HG03342 (cell line): ENCODE results near the gene CLDN7.

Experiments used
- ATAC-seq: cut with Tn5 transposase; IDR thresholded peaks from one replicate; pipeline ENCODE4 v1.9.1; 2021; ENCODE audit warnings: mild to moderate bottlenecking, moderate library complexity; ENCODE audit not compliant: unreplicated experiment

Gene CLDN7

DNA sequence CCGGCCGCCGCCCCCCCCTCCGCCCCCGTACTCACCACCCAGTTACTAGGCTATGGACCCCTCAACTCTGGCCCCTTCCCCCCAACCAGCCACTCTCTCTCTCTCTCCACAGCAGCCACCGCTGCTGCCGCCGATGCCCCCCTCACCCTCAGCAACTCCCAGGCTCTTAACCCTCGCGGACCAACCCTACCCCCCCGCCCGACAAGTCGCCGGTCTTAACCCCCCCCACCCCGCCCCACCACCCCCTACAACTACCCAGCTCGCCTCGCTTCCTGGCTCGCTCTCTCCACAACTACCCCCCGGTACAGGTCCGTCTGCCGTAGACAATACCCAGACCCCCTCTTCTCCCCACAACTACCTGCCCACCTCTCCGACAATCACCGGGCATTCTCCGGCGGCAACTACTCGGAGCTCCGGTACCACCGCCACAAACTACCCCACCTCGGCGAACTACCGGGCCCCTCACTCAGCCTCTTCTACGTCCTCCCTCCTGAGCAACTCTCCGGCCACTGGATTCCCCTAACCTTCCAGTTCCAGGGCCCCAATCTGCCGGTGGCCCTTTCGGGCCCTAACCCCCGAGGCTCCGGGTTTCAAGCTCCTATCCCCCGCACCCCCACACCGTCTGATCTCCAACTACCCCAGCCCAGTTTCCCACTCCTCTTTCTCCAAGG lies 23.7 kb downstream of the CLDN7 start:
- ATAC-seq: no peak

DNA sequence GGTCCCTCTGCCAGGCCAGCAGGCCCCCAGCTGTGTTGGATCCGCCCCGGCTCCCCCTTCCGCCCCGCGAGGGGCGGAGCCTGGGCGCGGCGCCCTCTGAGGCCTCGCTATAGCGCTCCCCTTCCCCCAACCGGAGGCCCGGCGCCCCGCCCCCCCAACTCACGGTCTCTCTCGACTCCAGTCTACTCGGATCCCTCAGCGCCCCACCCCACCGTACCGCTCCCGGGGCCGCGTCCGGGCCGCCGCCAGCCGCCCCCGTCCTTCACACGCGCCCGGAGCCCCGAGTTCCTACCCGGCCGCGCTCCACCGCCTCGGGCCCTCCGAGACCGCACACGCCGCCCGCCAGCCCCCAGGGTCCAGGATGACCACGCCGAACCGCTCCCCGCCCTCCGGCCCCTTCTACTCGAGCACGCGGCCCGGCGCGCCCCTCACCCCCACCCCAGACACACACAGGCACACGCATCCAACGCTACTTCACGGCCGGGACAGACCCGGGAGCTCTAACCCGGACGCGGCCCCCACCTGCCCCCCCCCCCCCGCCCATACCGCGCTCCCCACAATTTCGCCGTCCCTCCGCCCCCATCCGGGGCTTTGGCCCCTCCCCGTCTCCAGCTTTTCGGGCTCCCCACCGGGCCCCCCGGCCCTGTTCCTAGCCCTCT lies 24.4 kb downstream of the CLDN7 start:
- no peak for ATAC-seq

DNA sequence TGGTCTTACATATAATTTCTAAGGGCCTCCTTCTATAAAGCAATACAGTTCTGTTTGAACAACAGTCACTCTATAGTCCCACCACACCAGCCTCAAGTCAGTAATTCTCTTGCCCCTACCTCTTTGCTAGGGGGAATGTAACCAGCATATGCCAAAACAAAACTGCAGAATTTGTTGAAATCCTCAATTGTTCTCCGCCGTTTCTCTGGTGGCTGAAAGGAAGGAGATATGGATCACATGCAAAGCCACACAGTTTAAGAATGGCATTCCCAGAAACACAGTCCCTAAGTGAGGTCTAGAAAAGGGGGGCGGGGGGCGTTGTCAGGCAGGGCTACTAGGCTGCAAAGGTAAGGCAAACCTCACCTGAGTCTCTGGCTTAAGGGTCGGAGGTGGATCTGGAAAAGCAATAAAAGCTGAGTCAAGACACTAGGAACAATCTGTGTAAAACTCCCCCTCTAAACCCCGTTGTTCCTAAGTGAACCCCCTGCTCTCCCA lies 25.0 kb downstream of the CLDN7 start:
- no peak for ATAC-seq

- no peak for ATAC-seq
These were observed 25.5 kb downstream of the CLDN7 start for GRCh38 chr17:7236808-7237207.

DNA sequence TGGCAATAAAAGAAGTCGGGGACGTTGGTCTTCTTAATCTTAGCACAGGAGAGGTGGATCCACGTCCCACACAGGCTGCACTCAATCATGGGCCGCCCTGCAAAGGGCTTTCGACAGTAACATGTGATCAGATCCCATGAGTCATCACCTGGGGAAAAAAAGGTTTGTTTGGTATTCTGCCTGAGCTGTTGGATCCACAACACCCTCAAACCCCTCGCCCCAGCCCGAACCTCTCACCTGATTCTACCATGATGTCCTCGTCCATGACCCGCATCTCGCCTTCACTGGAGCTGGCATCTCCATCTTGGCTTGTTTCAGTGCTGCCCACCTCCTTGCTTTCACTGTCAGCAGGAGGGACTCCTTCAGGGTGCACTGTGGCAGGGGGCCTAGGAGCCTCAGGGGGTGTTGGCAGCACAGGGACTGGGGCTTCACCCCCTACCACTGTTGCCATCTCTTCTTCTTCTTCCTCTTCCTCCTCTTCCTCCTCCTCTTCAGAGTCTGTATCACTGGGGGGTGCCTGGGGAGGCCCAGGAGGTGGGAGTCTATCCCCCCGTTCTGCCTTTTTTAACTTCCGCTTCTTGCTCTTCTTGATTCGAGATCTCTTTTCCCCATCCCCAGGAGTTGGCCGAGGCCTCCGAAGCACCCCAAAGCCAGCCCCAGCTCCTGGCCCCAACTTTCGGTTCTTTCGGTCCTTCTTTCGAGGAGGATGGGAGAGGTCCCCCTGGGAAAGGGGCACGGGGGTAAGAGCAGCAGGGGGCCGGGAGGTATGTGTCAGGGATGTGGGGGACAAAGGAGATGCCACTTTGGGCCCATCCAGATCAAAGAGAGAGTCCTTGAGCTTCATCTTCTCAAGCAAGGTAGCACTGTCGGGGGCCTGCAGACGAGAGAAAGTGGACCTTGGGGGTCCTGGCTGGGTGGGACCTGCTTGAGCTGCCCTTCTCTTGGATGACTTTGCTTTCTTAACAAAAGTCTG lies 26.3 kb downstream of the CLDN7 start:
- no peak for ATAC-seq

GRCh38 chr17:7234083-7234951 lies 28.0 kb downstream of the CLDN7 start, which contains the start of gene DVL2:
TSS of gene DVL2 (minus strand) at chr17:7234517. CDS start at chr17:7234262, 255 bp downstream.
- peak; percentile 53 for ATAC-seq

DNA sequence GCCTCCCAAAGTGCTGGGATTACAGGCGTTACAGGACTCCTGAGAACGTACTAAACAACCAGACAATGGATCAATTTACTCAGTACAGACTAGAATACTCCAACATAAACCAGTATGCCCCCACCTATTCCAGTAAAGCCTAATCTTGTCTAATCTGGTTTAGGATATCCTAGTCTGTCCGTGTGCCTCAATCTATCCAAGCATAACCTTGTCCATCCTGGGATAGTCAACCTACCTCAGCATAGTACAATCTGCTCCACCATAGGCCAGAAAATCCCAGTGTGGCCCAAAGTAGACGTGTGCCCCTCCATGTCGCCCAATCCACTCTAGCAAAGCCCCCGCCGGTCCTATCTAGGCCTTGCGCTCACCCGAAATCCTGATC lies 28.6 kb downstream of the CLDN7 start:
- ATAC-seq: no peak

- no peak for ATAC-seq
These were observed 30.2 kb downstream of the CLDN7 start for GRCh38 chr17:7232114-7232513.

DNA sequence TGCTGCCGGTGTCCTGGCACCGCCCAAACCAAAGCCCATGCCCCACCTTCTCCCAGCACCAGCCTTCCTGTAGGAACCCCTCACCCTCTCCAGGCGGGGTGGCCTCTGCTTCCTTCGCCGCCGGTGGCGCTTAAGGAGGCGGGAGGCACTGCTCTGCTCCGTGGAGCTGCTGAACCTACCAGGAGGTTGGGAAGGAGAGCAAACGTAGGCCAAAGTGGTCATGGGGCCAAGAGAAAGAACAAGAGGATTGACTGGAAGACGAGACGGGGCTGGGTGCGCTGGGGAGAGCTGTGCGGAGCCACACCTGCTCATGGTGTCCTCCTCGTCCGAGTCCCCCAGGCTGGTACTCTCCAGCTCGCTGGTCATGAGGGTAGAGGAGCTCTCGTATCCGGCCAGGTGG lies 32.8 kb downstream of the CLDN7 start:
- no peak for ATAC-seq

DNA sequence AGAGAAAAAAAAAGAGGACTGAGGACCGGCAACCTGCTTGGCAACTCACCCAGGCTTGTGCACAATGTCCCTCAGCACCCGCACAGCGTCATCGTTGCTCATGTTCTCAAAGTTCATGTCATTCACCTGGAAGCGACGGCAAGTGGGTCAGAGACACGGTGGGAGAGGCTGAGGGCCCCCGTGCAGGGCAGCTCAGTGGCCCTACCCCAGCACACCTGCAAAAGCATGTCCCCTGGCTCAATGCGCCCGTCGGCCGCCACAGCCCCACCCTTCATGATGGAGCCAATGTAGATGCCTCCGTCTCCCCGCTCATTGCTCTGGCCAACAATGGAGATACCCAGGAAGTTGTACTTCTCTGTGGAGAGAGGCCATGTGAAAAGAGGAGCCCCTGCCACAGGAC lies 33.4 kb downstream of the CLDN7 start:
- ATAC-seq: no peak

DNA sequence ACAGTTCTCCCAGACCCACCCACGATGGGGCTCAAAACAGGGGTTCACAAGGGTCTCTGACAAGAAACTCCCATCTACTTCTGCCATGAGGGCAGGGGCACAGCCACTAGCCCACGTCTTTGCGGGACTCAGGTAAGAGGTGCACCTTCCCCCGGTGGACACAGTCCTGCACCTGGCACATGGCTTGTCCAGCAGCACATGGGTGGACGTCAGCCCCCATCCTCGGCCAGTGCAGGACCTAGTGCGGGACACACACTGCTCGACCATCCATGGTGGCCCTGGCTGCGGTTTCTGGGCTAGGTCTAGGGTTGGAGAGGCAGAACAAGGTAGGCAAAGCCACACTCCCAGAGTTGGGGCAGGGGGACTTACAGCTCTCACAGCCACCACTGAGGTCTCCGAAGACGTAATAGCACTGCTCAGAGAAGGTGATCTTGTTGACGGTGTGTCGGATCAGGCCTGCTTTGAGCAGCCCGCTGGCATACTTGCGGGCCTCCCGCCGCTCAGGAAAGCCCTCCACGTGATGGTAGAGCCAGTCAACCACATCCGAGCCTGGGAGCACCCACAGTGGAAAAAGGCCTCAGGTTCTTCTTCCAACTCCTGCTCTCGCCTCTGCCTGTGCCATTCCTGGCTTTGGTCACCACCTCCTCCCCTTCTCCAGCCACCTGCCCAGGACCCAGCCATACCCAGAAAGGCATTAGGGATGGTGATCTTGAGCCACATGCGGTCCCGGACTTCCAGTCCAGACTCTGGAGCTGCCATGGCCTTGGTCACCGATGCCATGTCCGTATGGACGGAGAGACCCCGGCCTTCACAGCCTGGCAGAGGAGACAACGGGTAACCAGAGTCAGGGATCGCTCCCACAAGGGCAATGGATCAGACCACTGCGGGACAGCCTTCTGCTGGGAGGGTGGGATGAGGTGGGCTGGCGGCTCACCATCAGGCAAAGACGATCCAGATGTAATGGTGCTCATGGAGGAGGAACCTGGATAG lies 35.3 kb downstream of the CLDN7 start:
- no peak for ATAC-seq

DNA sequence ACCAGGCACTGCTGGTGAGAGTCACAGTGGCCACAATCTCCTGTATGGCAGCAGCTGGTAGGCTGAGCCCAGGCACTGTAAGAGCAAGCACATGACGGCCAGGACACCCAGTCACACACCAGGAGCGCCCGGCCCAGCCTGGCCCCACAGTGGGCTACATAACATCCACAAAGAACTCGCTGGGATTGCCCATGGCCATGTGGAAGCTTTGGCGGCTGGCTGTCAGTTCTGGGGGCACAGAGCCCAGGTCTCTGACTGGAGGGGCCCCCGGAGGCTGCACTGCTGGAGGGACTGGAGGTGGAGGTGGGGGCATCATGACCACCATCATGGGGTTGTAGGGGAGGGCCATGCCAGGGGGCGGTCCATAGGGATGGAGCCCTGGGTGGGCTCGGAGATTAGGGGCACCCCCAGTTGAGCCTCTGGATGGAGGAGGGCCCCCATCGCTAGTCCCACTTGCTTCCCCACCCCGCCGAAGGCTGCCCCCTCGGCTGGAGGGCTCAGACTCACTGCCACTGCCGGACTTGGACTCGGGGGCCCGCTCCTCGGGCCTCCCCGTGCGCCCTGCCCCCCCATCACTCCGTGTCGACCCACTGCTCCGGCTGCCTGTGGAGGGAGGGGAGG lies 36.5 kb downstream of the CLDN7 start:
- ATAC-seq: no peak

DNA sequence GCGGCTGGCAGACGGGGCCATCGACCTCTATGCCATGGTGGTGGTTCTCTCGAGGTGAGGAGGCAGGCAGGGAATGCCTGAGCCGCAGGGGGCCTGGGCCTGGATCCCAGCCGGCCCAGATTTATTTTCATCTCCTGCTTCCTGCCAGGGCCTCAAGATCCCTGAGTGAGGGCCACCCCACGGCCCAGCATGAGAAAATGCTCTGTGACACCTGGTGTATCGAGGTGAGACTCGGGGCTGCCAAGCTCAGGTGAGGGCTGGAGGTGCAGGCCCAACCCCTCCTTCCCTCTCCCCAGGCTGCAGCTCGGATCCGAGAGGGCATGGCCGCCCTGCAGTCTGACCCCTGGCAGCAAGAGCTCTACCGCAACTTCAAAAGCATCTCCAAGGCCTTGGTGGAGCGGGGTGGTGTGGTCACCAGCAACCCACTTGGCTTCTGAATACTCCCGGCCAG lies 37.6 kb downstream of the CLDN7 start:
- no peak for ATAC-seq

- no peak for ATAC-seq
These were observed 38.2 kb downstream of the CLDN7 start for GRCh38 chr17:7224110-7224509.

GRCh38 chr17:7223375-7223774 lies 38.9 kb downstream of the CLDN7 start:
- ATAC-seq: no peak

- ATAC-seq: no peak
These were observed 39.3 kb downstream of the CLDN7 start for GRCh38 chr17:7222972-7223292.

DNA sequence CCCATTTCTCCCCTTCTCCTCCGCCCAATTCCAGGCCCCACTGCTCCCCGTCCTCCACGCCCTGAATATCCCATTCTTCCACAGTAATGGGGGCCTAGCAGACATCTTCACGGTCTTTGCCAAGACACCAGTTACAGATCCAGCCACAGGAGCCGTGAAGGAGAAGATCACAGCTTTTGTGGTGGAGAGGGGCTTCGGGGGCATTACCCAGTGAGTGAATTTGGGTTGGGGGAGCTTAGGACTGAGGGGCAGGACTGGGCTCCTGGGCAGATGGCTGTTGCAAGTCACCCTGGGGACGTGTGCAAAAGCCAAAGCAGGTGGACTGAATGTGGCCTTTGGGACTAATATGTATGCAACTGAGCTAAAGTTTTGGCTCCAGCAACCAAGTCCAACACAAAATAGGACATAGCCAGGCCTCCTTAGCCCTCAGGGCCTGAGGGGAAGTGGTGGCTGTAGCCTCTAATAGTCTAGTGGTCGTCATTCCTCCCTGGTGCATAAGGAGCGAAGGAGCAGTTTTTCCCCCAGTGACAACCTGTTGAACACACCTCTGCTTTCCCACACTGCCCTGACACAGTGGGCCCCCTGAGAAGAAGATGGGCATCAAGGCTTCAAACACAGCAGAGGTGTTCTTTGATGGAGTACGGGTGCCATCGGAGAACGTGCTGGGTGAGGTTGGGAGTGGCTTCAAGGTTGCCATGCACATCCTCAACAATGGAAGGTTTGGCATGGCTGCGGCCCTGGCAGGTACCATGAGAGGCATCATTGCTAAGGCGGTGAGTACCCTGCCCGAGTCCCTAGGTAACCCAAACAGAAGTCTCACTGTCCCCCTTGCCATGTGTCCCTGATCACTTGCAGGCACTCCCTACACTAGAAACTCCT lies 39.9 kb downstream of the CLDN7 start:
- ATAC-seq: no peak
